ENCODE results near the gene CORO1C. TPM values are rescaled to one million over a fixed set of nuclear protein-coding genes. Genes with fewer than 3 reads are reported as not detected.
A peak's percentile ranks its signal among the peaks of the same experiment; 100 is the strongest.

Gene CORO1C
- total RNA-seq, 1 donor from 2014 or later, result 380 TPM

DNA sequence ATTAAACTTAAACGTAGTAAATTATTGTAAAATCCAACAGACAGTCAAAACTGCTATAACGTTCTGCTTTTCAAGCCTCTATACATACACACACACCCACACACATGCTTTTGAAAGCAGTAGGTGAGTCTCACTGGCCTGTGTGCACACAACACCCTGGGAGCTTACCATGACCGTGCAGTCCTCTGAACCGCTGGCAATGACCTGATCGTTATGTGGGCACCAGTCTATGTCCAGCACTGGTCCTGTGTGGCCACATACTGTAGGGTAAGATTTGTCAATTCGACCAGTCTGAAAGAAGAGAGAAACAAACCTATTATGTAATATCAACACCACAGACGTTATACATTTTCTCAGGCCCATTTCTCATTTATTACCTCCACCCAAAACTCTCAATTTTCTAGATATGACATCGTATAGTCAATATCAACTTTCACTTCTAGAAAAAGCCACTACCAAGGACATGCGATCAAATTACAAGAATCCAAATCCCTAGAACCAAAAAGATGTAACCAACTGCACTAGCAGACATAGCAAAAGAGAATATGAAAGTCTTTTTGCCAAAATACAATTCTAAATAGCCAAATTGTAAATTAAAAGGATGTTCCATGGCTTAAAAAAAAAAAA, 53.1 kb downstream of the CORO1C start:
- peak overlapping the region; percentile 16 for H3K27ac Mint-ChIP-seq (ENCODE audit: unreplicated experiment)
- H3K4me3 Mint-ChIP-seq (ENCODE audit: unreplicated experiment), result no peak overlapping the region
- no peak for DNase-seq (ENCODE audit: low spot score)
- peaks cover 27% of the 10 kb centered on the region for H3K36me3 Mint-ChIP-seq (ENCODE audit: low read depth, unreplicated experiment)
- TF ChIP-seq CTCF (IDR thresholded peaks at IDR 0.05; ENCODE audit: unreplicated experiment), result no peak
- peaks cover 22% of the 10 kb centered on the region for H3K4me1 Mint-ChIP-seq (ENCODE audit: unreplicated experiment)
- peaks cover 1% of the 10 kb centered on the region for H3K27me3 Mint-ChIP-seq (ENCODE audit: unreplicated experiment)
- no peaks in the 10 kb centered on the region for H3K9me3 Mint-ChIP-seq (ENCODE audit: unreplicated experiment)

DNA sequence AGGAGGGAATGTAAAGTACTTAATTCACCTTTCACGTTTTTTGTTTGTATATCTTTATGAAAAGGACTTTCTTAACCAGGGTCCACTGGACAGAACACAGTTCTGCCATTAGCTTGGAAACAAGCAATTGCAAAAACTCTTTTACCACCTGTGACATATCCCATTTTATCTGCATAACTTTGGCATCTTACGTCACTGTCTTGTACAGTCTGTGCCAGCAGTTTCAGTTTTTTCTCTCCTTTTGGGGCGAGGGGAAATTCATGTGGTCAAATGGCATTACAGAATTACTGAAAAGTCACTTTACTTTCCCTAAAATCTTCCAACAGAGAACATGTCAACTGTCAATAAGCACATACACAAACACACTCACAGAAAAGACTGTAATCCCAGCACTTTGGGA, 53.9 kb downstream of the CORO1C start:
- H3K36me3 Mint-ChIP-seq (ENCODE audit: low read depth, unreplicated experiment), result peaks cover 34% of the 10 kb centered on the region
- H3K27me3 Mint-ChIP-seq (ENCODE audit: unreplicated experiment), result peaks cover 1% of the 10 kb centered on the region
- TF ChIP-seq CTCF (IDR thresholded peaks at IDR 0.05; ENCODE audit: unreplicated experiment), result no peak
- H3K4me3 Mint-ChIP-seq (ENCODE audit: unreplicated experiment), result no peak overlapping the region
- DNase-seq (ENCODE audit: low spot score), result no peak
- H3K9me3 Mint-ChIP-seq (ENCODE audit: unreplicated experiment), result no peaks in the 10 kb centered on the region
- peaks cover 29% of the 10 kb centered on the region for H3K4me1 Mint-ChIP-seq (ENCODE audit: unreplicated experiment)
- no peak overlapping the region for H3K27ac Mint-ChIP-seq (ENCODE audit: unreplicated experiment)

GRCh38 chr12:108676707-108677106, 54.6 kb downstream of the CORO1C start:
- TF ChIP-seq CTCF (IDR thresholded peaks at IDR 0.05; ENCODE audit: unreplicated experiment), result no peak
- H3K4me3 Mint-ChIP-seq (ENCODE audit: unreplicated experiment), result no peak overlapping the region
- peaks cover 29% of the 10 kb centered on the region for H3K4me1 Mint-ChIP-seq (ENCODE audit: unreplicated experiment)
- no peak overlapping the region for H3K27ac Mint-ChIP-seq (ENCODE audit: unreplicated experiment)
- H3K36me3 Mint-ChIP-seq (ENCODE audit: low read depth, unreplicated experiment), result peaks cover 34% of the 10 kb centered on the region
- H3K9me3 Mint-ChIP-seq (ENCODE audit: unreplicated experiment), result no peaks in the 10 kb centered on the region
- peaks cover 3% of the 10 kb centered on the region for H3K27me3 Mint-ChIP-seq (ENCODE audit: unreplicated experiment)
- no peak for DNase-seq (ENCODE audit: low spot score)

GRCh38 chr12:108675792-108676191, 55.5 kb downstream of the CORO1C start:
- DNase-seq (ENCODE audit: low spot score), result no peak
- Mint-ChIP-seq H3K4me3 (ENCODE audit: unreplicated experiment) (peak overlapping the region; percentile 72), H3K9me3 (ENCODE audit: unreplicated experiment) (no peaks in the 10 kb centered on the region), H3K36me3 (ENCODE audit: low read depth, unreplicated experiment) (peaks cover 32% of the 10 kb centered on the region), H3K27ac (ENCODE audit: unreplicated experiment) (no peak overlapping the region), H3K4me1 (ENCODE audit: unreplicated experiment) (peaks cover 30% of the 10 kb centered on the region), H3K27me3 (ENCODE audit: unreplicated experiment) (peaks cover 3% of the 10 kb centered on the region)
- no peak for TF ChIP-seq CTCF (IDR thresholded peaks at IDR 0.05; ENCODE audit: unreplicated experiment)

- H3K9me3 Mint-ChIP-seq (ENCODE audit: unreplicated experiment), result no peaks in the 10 kb centered on the region
- H3K27me3 Mint-ChIP-seq (ENCODE audit: unreplicated experiment), result peaks cover 3% of the 10 kb centered on the region
- TF ChIP-seq CTCF (IDR thresholded peaks at IDR 0.05; ENCODE audit: unreplicated experiment), result no peak
- no peak overlapping the region for H3K27ac Mint-ChIP-seq (ENCODE audit: unreplicated experiment)
- peaks cover 43% of the 10 kb centered on the region for H3K4me1 Mint-ChIP-seq (ENCODE audit: unreplicated experiment)
- peaks cover 30% of the 10 kb centered on the region for H3K36me3 Mint-ChIP-seq (ENCODE audit: low read depth, unreplicated experiment)
- DNase-seq (ENCODE audit: low spot score), result no peak
- no peak overlapping the region for H3K4me3 Mint-ChIP-seq (ENCODE audit: unreplicated experiment)
Observed at GRCh38 chr12:108672054-108672453, 59.3 kb downstream of the CORO1C start.
